GM21526 (cell line): Measurements from ENCODE around the gene OOEP.
A peak's percentile ranks its signal among the peaks of the same experiment; 100 is the strongest.
"Not testable (repeated sequence)": the region's sequence is repeated elsewhere in the genome, so short reads cannot be mapped to it uniquely, and the experiment has no call there.

Experiments used
- ATAC-seq: cut with Tn5 transposase; IDR thresholded peaks from one replicate; pipeline ENCODE4 v1.9.1; 2021; ENCODE audit warnings: moderate library complexity; ENCODE audit not compliant: unreplicated experiment, low FRiP score

OOEP gene

GRCh38 chr6:73369563-73369962 is at the start of gene OOEP:
TSS of gene OOEP (minus strand) at chr6:73369897. CDS start at chr6:73369792, 105 bp downstream.
- ATAC-seq, result no peak

DNA sequence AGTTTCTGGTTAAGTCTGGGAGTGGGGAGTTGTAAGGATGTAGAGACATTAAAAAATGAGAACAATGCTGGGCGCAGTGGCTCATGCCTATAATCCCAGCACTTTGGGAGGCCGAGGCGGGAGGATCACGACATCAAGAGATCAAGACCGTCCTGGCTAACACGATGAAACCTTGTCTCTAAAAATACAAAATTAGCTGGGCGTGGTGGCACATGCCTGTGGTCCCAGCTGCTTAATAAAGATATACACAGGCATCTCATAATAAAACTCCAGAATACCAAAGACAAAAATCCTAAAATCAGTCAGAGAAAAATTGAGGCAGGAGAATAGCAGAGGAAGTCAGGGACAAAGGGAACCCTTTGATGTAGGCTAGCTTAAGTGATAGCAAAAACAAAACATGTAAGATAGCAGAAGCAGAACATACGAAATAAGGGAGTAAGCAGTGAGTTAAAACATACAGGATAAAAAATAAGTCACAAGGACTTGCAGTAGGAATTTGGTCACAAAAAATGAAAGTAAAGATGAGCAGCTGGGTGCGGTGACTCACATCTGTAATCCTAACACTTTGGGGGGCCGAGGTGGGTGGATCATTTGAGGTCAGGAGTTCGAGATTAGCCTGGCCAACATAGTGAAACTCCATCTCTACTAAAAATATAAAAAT is 48.5 kb upstream of the OOEP start:
- ATAC-seq, result no peak

- no peak for ATAC-seq
These were observed 43.4 kb upstream of the OOEP start for GRCh38 chr6:73413102-73413501.

DNA sequence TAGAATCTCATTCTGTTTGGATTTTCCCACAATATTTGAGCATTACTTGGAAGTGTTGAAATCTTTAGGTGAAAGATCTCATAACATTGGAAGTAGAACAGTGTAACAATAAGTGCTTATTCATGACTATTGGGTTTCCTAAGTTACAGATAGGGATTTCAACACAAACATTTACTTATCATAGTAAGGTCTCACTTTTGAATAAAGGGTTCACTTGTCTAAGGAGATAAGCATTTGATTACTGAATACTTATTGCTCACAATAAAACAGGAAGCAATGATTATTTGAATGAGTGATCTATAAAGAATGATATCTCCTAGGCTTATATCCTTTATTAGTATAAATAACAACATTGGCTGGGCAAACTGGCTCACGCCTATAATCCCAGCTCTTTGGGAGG is 39.7 kb upstream of the OOEP start:
- no peak for ATAC-seq

GRCh38 chr6:73400656-73401055 is 31.0 kb upstream of the OOEP start:
- no peak for ATAC-seq

- ATAC-seq, result no peak
These were observed 26.2 kb upstream of the OOEP start for GRCh38 chr6:73395875-73396274.

DNA sequence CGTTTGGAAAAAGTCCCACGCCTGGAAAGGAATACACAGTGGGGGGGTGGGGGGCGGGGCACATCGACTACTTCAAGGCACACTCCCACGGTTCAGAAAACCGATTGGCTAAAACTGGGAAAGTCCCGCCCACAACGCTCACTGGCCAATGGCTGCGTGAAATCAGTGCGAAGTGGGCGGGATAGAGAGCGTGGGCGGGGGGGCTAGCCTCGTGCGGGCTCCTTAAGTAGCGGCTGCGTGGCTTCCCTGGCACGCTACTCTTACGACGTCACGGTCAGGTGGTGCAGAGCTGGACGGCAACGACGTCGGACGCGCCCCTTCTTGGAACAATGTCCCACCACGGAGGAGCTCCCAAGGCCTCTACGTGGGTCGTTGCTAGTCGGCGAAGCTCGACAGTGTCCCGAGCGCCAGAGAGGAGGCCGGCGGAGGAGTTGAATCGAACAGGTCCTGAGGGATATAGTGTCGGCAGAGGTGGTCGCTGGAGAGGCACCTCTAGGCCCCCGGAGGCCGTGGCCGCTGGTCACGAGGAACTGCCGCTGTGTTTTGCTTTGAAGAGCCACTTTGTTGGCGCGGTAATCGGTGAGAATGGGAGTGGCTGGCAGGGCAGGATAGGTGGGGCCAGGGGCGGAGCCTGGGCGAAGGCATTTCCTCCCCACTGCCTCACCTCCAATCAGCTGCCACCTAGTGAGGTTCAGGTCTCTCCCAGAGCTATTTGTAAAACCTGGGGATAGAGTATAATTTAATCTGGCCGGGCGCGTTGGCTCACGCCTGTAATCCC is 25.1 kb upstream of the OOEP start, which contains the start of gene DDX43:
Gene DDX43, plus strand, starts transcription at position 252 of the 778 bp plus-strand sequence. Its CDS starts 78 bp downstream, at position 330.
- ATAC-seq, result no peak

DNA sequence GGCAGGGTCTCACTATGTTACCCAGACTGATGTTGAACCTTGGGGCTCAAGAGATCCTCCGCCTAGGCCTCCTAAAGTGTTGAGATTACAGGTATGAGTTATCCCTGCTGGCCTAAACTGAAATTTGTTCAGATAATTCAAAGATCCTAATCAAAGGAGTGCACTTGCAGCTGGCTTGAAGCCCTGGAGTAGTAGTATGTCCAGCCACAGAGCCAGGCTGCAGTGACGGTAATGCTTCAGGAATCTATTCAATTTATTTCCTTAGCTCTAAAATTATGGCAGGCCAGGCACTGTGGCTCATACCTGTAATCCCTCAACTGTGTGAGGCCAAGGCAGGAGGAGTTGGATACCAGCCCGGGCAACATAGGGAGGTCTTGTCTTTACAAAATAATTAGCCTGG is 23.6 kb upstream of the OOEP start:
- ATAC-seq, result no peak

- ATAC-seq, result not testable (repeated sequence)
These were observed 22.5 kb upstream of the OOEP start for GRCh38 chr6:73392188-73392587.

GRCh38 chr6:73391675-73392074 is 22.0 kb upstream of the OOEP start:
- no peak for ATAC-seq

DNA sequence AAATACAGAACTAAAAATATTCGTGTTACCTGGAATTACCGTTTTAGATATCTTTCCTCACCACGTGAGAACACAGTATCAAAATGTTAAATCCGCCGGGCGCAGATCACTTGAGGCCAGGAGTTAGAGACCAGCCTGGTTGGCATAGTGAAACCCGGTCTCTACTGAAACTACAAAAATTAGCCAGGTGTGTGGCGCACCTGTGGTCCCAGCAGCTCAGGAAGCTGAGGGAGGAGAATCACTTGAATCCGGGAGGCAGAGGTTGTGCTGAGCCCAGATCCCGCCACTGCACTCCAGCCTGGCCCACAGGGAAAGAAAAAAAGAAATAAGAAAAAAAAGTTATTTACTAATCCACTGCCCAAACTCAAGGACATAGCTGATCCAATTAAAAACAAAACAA is 20.2 kb upstream of the OOEP start:
- no peak for ATAC-seq

- ATAC-seq, result peak; percentile 82
These were observed 19.3 kb upstream of the OOEP start for GRCh38 chr6:73388800-73389512.

DNA sequence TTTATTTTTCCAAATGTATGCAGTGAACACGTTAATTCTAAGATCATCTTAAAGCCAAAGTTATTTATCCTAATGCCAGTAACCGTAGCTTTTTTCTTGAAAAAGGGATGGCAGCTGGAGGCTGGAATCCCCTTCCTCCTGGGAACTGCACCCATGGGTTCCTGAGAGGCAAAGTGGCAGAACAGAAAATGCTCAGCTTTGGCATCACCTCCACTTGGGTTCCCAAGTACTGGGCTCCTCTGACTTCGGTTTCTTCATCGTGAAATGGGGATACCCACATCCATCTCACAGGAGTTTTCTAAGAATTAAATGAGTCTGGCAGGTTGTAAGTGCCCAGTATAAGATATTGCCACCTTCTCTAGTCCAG is 18.7 kb upstream of the OOEP start:
- ATAC-seq, result no peak

DNA sequence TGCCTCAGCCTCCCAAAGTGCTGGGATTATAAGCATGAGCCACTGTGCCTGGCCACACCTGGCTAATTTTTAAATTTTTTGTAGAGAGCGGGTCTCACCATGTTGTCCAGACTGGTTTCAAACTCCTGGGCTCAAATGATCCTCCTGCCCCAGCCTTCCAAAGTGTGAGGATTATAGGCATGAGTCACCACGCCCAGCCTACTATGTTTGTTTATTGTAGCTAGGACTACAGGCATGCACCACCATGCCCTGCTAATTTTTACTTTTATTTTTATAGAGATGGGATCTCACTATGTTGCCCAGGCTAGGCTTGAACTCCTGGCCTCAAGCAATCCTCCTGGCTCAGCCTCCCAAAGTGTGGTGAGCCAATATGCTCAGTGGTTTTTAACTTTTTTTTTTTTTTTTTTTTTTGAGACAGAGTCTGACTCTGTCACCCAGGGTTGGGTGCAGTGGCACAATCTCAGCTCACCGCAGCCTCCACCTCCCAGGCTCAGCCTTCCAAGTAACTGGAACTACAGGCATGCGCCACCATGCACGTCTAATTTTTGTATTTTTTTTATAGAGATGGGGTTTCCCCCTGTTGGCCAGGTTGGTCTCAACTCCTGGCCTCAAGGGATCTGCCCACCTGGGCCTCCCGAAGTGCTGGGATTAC is 12.9 kb upstream of the OOEP start:
- ATAC-seq, result no peak

GRCh38 chr6:73381531-73381930 is 11.8 kb upstream of the OOEP start:
- not testable (repeated sequence) for ATAC-seq

GRCh38 chr6:73377225-73377624 is 7.5 kb upstream of the OOEP start:
- no peak for ATAC-seq

GRCh38 chr6:73375216-73375615 is 5.5 kb upstream of the OOEP start:
- no peak for ATAC-seq

DNA sequence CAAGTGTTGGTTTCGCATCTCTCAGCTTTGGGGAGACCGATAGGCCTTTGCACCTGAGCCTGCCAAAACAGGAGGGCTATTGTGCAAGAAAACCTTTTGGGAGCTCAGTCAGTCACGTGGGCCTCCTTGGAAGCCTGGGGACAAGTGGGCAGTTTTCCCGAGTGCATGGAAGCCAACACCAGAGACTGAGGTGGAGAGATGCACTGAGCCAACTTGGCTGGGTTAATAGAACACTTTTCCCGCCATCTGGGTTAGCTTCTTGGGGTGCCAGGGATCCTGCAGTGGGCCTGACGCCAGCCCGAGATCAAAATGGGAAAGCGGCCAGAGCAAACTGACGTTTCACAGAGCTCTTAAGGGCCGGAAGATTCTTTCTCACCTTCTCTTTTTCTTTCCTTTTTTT is 2.8 kb upstream of the OOEP start:
- no peak for ATAC-seq

GRCh38 chr6:73371984-73372383 is 2.3 kb upstream of the OOEP start:
- ATAC-seq, result no peak

DNA sequence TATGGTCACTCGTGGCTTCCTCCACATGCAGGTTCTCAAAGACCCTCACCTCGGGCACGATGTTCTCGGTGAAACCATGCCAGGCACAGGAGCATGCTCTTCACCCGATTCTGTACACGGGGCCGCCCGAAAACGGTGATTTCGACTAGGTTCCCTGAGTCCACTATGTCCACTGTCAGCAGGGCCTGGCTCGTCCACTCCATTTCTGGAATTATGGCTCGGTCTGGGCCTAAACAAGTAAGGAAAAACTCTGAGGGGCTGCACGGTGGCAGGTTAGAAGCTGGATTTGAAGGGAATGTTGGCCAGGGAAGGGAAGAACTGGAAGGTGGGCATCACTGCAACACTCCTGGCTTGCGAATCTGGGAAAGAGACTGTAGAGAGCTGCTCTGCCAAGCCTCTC is 540 bp downstream of the OOEP start:
- ATAC-seq, result no peak

GRCh38 chr6:73368675-73369074 is 1.0 kb downstream of the OOEP start:
- ATAC-seq, result no peak
